ENCODE measurements around the gene MARCHF6.

The MARCHF6 gene

GRCh38 chr5:10324518-10325370 is 28.8 kb upstream of the MARCHF6 start:
- TF ChIP-seq FOXP2 (optimal IDR thresholded peaks at IDR 0.05; ENCODE audit: borderline replicate concordance, extremely low read depth, extremely low read length, insufficient read depth) (no peak), POLR2AphosphoS5 (IDR thresholded peaks at IDR 0.05; ENCODE audit: low read depth, low read length) (no peak), SIN3A (IDR thresholded peaks at IDR 0.05; ENCODE audit: borderline replicate concordance, insufficient read depth, low read length) (no peak), REST (IDR thresholded peaks at IDR 0.05; ENCODE audit: insufficient read depth in 1 of 2, low read depth in 2 of 2, low read length in 2 of 2) (no peak), TAF1 (IDR thresholded peaks at IDR 0.05; ENCODE audit: borderline replicate concordance, insufficient read depth, low read length) (no peak)

GRCh38 chr5:10328323-10328722 is 25.2 kb upstream of the MARCHF6 start:
- no peak for TF ChIP-seq TAF1 (IDR thresholded peaks at IDR 0.05; ENCODE audit: borderline replicate concordance, insufficient read depth, low read length)
- no peak for TF ChIP-seq REST (IDR thresholded peaks at IDR 0.05; ENCODE audit: insufficient read depth in 1 of 2, low read depth in 2 of 2, low read length in 2 of 2)
- TF ChIP-seq POLR2AphosphoS5 (IDR thresholded peaks at IDR 0.05; ENCODE audit: low read depth, low read length) = no peak
- no peak for TF ChIP-seq FOXP2 (optimal IDR thresholded peaks at IDR 0.05; ENCODE audit: borderline replicate concordance, extremely low read depth, extremely low read length, insufficient read depth)

GRCh38 chr5:10329446-10329819 is 24.1 kb upstream of the MARCHF6 start:
- TF ChIP-seq POLR2AphosphoS5 (IDR thresholded peaks at IDR 0.05; ENCODE audit: low read depth, low read length) (no peak), FOXP2 (optimal IDR thresholded peaks at IDR 0.05; ENCODE audit: borderline replicate concordance, extremely low read depth, extremely low read length, insufficient read depth) (no peak), TAF1 (IDR thresholded peaks at IDR 0.05; ENCODE audit: borderline replicate concordance, insufficient read depth, low read length) (no peak), REST (IDR thresholded peaks at IDR 0.05; ENCODE audit: insufficient read depth in 1 of 2, low read depth in 2 of 2, low read length in 2 of 2) (no peak), SIN3A (IDR thresholded peaks at IDR 0.05; ENCODE audit: borderline replicate concordance, insufficient read depth, low read length) (no peak)

GRCh38 chr5:10329820-10330481 is 23.5 kb upstream of the MARCHF6 start:
- 0 out of 4 replicates have a peak, but pooled peaks of 1 of the 2 experiments have one; percentile 39 for TF ChIP-seq REST (IDR thresholded peaks at IDR 0.05; ENCODE audit: insufficient read depth in 1 of 2, low read depth in 2 of 2, low read length in 2 of 2)
- TF ChIP-seq SIN3A (IDR thresholded peaks at IDR 0.05; ENCODE audit: borderline replicate concordance, insufficient read depth, low read length) = no peak
- peak; percentile 45; the same call in 1 of the 2 replicates for TF ChIP-seq POLR2AphosphoS5 (IDR thresholded peaks at IDR 0.05; ENCODE audit: low read depth, low read length)
